GM12873 (cell line): ENCODE data around the gene OGFOD2.

Experiments
- CTCF ChIP-seq: IDR thresholded peaks from 2 replicates; pipeline ENCODE4 v1.5.1; 2012; ENCODE audit warnings: low read depth, mild to moderate bottlenecking, moderate library complexity, low read length, control low read depth; ENCODE audit not compliant: insufficient read depth; ENCODE audit errors: missing control alignments

Gene OGFOD2

GRCh38 chr12:123017753-123018152 lies 42.7 kb downstream of the OGFOD2 start:
- no peak for TF ChIP-seq CTCF

DNA sequence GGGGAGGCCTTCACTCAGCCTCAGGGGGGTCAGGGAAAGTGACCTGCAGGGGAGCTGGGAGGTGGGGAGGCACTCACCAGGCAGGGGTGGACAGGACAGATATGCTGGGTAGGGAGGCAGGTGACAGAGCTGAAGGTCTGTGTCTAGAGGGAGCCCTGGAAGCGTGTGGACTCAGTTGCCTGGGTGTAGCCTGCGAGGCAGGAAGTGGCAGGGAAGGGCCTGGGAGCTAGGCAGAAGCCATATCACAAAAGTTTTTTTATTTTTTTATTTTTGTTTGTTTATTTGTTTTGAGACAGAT lies 44.7 kb downstream of the OGFOD2 start:
- no peak for TF ChIP-seq CTCF

DNA sequence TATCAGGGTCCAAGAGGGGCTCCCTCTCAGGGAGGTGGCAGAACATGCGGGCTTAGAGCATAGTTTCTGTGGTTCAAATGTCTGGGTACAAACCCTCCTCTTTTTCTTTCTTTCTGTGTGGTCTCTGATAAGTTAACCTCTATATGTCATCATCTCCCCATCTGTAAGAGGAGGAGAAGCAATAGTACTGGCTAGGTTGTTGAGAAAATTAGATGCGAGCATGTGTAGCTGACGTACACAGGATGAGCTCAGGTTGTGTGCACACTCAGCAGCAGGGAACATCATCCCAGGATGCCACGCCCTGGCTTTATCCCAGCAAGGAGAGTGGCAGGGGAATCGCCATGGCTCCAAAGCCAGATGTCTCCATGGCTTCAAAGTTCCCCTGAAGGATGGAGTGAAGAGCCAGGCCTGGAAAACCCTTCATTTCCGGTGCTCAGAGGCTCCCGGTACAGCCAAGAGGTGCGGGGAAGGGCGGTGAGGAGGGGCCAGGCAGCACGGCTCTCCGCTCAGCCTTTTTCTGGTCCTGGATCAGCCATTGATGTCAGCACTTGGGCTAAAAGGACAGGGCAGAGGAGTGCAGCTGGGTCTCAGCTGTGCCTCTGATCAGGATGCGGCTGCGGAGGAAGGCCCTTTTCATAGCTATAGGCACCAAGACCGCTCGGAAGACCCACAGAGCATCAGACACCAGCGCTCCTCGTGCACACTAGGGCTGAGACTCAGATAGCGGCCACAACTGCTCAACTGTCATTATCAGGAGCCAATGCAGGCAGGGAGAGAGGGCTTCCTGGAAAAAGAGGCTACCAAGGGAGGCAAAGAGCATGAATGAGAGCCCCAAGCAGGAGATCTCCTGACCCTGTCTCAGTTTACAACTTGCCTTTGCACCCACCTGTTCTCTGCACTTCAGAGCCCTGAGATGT lies 46.9 kb downstream of the OGFOD2 start:
- TF ChIP-seq CTCF, result no peak

GRCh38 chr12:123022846-123023245 lies 47.8 kb downstream of the OGFOD2 start:
- TF ChIP-seq CTCF, result no peak

GRCh38 chr12:123024819-123025391 lies 49.9 kb downstream of the OGFOD2 start:
- no peak for TF ChIP-seq CTCF

GRCh38 chr12:123026094-123026853 lies 51.2 kb downstream of the OGFOD2 start:
- no peak for TF ChIP-seq CTCF
